Central memory CD4-positive, alpha-beta T cell (primary cell): Measurements from ENCODE around the gene AQP7.
"Not testable (repeated sequence)": the region's sequence is repeated elsewhere in the genome, so short reads cannot be mapped to it uniquely, and the experiment has no call there.

ENCODE experiments used
- DNase-seq: peaks from one replicate; pipeline ENCODE4 v3.0.0; 2022

AQP7 gene

DNA sequence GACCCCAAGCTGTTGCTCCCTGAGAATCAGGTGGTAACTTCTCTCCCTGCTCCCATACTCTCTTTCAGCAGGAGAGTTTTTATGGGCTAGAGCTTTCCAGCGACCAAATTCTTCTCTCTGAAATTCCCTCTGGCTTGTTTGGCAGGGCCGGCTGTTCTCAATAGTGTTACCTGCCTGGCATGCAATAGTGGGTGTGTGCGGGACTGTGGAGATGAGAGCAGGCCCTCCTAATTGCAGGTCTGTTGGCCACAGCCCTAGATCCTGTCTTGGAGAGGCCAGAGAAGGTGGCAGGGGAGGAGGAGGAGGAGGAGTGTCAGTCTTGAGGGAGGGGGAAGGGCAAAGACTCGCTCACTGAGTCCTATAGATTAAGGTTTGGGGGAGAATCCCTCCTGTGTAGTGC is 29.5 kb downstream of the AQP7 start:
- no peak for DNase-seq

DNA sequence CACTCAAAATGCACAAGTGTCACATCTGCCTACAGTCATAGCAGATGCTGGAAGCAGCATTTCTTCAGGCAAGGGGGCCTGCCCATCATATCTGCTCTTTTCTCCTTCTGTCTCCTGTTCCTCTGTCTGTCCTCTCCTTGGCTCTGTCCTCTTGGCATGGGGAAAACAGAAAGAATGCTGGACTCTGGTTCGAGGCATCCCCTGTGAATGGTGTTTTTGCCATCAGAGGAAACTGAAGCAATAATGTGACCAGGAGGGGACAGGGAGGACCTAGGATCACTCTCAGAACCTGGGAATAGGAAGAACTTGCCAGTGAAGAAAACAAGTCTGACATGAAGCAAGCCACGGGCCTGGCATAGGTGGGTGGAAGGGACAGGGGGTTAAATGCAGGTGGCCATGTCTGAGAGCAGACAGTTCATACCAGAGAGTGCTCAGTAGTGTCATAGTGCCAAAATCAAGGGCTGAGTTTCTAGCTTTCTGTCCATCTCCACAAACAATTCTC is 35.3 kb downstream of the AQP7 start:
- no peak for DNase-seq

DNA sequence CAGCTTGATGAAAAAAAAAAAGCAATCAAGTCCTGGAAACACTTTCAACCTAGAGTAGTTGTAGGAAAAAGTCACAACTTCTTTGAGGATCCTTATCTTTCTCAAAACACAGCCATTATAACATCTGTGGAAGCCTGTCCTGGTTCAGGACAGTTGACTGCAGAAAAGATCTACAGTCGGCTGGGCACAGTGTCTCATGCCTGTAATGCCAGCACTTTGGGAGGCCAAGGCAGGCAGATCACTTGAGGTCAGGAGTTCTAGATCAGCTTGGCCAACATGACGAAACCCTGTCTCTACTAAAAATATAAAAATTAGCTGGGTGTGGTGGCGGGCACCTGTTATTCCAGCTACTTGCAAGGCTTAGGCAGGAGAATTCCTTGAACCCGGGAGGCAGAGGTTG is 37.6 kb downstream of the AQP7 start:
- DNase-seq = not testable (repeated sequence)

DNA sequence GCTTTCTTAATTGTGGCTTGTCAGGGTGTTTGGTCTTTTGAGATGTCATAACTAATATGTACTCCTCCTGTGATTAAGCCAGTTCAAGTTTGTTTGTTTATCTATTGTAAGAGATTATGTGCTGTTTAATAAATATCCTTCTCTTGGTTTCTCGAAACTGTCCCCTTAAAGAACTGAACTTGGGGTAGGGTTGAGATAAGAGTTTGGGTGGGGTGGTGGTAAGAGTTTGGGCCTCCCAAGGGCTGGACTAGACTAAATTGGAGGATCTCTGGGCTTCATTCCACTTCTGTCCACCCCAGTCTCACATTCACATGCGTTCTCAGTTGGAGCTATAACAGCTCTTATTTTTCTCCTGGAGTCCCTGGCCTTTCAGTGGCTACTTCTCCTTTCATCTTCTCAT is 38.2 kb downstream of the AQP7 start:
- DNase-seq = no peak

DNA sequence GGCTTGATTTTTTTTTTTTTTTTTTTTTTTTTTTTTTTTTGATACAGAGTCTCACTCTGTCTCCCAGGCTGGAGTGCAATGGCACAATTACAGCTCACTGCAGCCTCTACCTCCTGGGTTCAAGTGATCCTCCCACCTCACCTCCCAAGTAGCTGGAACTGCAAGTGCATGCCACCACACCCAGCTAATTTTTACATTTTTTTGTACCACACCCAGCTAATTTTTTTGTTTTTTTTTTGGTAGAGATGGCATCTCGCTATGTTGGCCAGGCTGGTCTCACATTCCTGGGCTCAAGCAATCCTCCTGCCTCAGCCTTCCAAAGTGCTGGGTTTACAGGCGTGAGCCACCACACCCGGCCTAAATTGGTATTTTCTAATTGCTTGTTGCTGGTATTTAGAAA is 43.7 kb downstream of the AQP7 start:
- DNase-seq = not testable (repeated sequence)

DNA sequence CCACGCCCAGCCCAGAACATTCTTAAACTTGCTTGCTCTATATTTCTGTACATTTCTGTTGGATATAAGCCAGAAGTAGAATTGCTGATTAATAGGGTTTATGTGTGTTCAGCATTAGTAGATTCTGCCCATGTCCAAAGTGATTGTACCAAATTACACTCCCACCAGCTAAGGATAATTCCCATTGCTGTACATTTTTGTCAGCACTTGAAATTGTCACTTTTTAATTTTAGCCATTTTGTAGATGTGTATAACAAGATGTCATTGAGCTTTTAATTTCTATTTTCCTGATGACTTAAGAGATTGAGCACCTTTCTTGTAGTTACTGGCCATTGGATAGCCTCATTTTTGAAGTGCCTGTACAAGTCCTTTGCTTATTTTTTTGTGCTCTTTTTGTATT is 46.4 kb downstream of the AQP7 start:
- DNase-seq = no peak

DNA sequence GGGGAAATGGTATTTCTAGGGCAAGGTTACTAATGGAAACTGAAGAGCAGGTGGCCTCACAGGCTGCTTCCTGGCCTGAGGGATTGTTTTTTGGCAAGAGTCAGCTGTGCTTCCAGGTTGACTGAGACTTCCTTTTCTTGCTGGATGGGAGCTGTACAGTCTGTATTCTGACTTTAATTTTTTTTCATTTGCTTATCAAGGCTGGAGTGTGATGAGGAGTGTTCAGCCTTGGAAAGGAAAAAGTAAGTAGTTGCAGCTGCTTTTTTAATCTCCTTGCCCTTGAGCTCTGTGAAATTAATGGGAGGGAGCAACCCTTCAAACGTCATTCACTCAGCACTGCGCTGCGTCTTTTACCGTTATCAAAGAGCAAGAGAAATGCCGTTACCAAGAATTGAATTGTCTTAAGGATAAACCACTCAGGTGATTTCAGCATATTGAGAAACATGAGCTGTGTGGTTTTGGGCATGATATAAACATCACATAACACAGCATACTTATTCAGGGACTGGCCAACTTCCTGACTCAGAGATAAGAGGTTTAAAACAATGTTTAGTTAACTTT is 47.6 kb downstream of the AQP7 start:
- DNase-seq = no peak

DNA sequence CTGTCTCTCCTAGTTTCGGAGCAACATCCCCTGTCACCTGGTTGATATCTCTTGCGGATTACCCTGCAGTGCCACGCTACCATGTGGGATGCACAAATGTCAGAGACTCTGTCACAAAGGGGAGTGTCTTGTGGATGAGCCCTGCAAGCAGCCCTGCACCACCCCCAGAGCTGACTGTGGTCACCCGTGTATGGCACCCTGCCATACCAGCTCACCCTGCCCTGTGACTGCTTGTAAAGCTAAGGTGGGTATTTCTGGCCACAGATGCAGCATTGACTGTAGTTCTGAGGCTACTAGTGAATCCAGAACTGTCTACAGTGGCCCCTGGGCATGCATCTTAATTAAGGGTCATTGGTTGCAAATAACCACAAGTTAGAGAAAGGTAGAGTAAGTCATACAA is 50.8 kb downstream of the AQP7 start:
- no peak for DNase-seq

DNA sequence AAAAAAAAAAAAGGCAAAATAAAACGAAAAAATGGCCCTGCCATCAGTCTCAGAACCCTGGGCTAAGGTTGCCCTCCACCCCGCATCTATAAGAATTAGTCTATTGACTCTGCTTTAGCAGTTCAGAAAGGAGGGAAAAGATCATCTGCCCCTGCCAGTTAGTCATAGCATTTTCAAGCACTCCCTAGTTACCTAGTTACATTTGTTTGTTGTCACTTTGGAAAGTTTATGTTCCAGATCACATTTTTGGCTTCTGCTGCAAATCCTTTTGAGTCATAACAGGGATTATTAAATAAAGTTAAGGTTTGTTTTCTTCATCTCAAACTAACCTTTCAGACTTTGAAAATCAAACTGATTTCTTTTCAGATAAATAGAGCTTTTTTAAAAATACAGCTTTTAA is 52.1 kb downstream of the AQP7 start:
- DNase-seq = no peak

DNA sequence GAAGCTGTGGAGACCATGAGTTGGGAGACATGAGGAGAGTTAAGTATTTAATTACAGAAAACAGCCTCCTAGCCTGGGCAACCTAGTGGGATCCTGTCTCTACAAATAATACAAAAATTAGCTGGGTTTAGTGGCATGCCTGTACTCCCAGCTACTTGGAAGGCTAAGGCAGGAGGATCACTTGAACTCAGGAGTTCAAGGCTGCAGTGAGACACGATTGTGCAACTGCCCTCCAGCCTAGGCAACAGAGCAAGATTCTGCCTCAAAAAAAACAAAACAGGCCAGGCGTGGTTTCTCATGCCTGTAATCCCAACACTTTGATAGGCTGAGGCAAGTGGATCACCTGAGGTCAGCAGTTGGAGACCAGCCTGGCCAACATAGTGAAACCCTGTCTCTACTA is 52.6 kb downstream of the AQP7 start:
- no peak for DNase-seq

DNA sequence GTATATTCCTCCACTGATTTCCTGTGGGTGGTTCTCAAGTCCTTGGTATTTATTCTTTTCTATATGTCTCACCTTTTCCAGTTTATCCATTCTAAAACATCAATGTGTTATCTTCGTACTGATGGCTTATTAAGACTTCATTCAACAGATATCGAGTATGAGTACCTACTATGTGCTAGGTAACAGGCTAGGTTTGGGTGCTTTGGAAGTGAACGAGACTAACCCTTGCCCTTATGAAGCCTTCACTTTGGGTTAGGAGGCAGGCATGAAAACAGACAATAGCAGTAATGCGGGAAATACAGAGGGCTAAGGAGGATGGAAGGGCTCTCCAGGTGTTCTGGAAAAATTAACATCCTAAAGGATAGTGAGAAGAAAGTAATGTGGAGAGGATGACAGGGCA is 53.4 kb downstream of the AQP7 start:
- no peak for DNase-seq

DNA sequence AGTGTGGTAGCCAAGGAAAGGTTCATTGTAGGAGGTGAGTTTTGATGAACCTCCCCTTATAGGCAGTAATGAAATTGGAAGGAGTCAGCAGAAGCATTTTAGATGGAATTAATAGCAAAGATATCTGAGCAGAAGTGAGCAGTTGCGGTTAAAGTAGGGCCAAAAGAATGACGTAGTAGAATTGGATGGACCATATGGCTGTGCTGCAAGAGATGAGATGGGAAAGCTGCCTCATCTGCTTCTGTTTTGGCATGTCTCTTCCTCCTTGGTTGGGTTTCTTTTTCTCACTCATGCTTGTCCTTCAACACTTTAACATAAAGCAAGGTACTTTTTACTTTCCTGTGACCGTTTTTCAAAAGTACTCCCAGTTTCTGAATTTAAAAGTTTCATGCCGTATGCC is 55.8 kb downstream of the AQP7 start:
- no peak for DNase-seq

DNA sequence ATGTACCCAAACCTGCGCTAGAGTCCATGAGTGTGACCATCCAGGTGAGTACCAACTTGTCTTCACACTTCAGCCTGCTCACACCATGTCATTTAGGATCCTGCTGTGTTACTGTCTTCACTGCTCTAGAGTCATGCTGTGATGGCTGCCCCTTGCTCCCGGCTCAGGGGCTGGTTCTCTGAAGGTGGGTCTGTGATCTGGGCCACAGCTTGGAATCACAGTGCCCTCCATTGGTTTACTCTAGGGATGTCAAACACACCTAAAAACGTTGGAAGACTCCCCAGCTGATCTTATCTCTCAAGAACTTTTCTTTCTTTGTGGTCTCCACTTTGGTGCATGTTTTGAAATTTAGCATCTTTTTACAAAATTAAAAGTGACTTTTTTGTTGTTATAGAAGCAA is 58.2 kb downstream of the AQP7 start:
- no peak for DNase-seq

DNA sequence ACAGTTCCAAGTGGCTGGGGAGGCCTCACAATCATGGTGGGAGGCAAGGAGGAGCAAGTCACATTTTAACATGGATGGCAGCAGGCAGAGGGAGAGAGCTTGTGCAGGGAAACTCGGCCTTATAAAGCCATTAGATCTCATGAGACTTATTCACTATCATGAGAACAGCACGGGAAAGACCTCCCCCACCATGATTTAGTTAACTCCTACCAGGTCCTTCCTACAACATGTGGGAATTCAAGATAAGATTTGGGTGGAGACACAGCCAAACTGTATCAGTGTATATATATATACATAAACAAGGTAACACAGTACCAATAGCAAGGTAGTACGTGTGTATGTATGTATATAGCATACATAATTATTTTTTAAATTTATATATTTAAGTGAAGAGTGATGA is 61.2 kb downstream of the AQP7 start:
- DNase-seq = no peak

DNA sequence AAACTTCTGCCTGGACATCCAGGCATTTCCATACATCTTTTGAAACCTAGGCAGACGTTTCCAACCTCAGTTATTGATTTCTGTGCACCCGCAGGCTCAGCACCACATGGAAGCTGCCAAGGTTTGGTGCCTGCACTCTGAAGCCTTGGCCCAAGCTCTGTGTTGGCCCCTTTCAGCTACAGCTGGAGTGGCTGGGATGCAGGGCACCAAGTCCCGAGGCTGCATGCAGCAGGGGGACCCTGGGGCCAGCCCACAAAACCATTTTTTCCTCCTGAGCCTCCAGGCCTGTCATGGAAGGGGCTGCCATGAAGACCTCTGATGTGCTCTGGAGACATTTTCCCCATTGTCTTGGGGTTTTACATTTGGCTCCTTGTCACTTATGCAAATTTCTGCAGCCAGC is 62.2 kb downstream of the AQP7 start:
- no peak for DNase-seq
